Daoy (cell line): Measurements from ENCODE around the gene ZSWIM5. TPM values are rescaled to one million over a fixed set of nuclear protein-coding genes. Genes with fewer than 3 reads are reported as not detected.
A peak's percentile ranks its signal among the peaks of the same experiment; 100 is the strongest.
"Not testable (repeated sequence)": the region's sequence is repeated elsewhere in the genome, so short reads cannot be mapped to it uniquely, and the experiment has no call there.

Experiments
- DNase-seq: peaks from one replicate; pipeline ENCODE4 v3.0.0-alpha.2; 2015; ENCODE audit warnings: low read depth
- total RNA-seq: library from RNA; depleted of rRNA; stranded (reverse); fragments of >200 nt; shearing (Covaris generic); gene quantifications from 2 replicates; pipeline ENCODE4 v1.2.3, GENCODE V29; 2014

Gene ZSWIM5
- total RNA-seq, 1 experiment from 2014 or later, result 1.8 TPM

- DNase-seq, result no peak
Observed at GRCh38 chr1:45095450-45095849, 111.0 kb downstream of the ZSWIM5 start.

DNA sequence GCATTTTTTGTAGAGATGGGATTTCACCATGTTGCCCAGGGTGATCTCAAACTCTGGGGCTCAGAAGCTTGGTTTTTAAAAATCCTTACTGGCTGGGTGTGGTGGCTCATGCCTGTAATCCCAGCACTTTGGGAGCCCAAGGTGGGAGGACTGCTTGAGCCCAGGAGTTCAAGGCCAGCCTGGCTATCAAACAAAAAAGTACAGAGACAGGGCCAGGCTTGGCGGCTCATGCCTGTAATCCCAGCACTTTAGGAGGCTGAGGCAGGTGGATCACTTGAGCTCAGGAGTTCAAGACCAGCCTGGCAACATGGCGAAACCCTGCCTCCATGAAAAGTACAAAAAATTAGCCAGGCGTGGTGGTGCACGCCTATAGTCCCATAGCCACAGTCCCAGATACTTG is 112.0 kb downstream of the ZSWIM5 start:
- DNase-seq, result not testable (repeated sequence)

DNA sequence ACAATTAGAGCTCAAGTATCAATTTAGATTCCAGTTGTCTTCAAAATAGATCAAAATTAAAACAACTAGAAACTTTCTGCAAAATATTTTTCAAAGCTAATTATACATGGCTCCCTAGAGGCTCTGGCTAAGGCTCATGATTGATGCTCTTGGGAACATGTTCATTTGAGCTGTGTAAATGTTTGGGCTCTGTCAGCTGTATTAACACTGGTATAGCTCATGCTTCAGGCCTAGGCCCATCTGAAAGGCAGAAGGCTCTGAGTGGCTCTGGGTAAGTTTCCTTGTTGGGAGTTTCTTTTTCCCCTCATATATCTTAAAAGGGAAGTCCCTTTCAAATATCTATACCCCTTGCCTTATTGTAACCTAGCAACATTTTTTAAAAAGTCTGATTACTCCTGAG is 113.1 kb downstream of the ZSWIM5 start:
- DNase-seq, result no peak

- DNase-seq, result no peak
Observed at GRCh38 chr1:45089711-45090110, 116.7 kb downstream of the ZSWIM5 start.

DNA sequence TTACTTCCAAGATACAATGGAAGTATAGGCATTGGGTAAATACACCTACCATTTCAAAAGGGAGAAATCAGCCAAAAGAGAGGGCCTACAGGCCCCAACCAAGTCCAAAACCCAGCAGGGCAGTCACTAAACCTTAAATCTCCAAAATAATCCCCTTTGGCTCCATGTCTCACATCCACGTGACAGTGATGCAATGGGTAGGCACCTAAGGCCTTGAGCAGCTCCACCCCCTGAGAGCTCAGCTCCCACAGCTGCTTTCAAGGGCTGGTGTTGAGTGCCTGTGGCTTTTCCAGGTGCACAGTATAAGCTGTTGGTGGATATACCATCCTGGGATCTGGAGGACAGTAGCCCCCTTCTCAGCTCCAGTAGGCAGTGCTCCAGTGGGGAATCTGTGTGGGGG is 121.8 kb downstream of the ZSWIM5 start:
- no peak for DNase-seq

DNA sequence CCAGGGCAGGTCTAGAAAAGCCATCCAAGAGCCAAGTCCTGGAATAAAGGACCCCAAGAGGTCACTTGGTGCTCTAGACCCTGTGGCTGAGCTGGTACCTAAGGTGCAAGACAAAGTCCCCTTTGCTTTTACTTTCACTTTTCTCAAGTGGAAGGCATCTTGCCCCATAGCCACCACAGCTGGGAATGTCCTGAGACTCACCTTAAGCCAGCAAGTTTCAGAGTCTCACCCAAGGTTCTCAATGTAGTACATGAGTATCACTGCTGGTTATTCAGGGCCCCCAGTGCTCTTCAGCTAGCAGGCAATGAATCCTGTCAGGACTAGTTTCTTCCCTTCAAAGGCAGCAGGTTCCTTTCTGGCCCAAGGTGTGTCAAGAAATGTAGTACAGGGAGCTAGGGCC is 126.9 kb downstream of the ZSWIM5 start:
- DNase-seq, result no peak

GRCh38 chr1:45076959-45077358 is 129.4 kb downstream of the ZSWIM5 start:
- not testable (repeated sequence) for DNase-seq

GRCh38 chr1:45071567-45071966 is 134.8 kb downstream of the ZSWIM5 start:
- DNase-seq, result no peak

GRCh38 chr1:45067806-45068205 is 138.6 kb downstream of the ZSWIM5 start:
- no peak for DNase-seq

GRCh38 chr1:45065083-45065482 is 141.3 kb downstream of the ZSWIM5 start:
- no peak for DNase-seq

DNA sequence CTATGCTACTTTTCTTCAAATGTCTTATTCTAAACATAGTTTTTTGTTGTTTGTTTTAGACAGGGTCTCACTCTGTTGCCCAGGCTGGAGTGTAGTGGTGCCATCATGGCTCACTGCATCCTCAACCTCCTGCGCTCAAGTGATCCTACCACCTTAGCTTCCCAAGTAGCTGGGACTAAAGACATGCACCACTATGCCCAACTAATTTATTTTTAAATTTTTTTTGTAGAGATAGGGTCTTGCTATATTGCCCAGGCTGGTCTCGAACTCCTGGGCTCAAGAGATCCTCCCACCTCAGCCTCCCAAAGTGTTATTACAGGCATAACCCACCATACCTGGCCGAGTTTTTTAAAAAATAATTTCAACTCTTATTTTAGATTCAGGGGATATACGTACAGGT is 143.9 kb downstream of the ZSWIM5 start:
- DNase-seq, result not testable (repeated sequence)

DNA sequence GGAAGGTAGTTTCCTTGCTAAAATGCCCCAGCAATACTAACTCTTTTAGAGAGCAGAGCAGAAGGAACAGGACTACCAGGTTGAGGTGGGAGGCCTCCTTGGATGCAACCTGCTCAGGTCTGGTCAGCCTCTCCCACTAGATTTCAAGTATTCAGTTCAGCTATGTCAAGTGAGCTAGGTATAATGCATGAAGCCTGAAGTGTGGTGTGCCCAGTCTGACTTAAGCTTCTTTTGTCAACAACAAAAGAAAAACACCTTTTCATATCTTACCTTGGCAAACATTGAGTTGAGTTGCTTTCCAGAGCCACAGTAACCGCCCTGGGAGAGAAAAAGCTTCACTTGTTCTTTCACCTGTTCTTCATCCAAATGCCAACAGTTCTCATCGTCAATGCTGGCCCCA is 146.6 kb downstream of the ZSWIM5 start:
- no peak for DNase-seq

- no peak for DNase-seq
Observed at GRCh38 chr1:45057542-45057941, 148.9 kb downstream of the ZSWIM5 start.

- DNase-seq, result no peak
Observed at GRCh38 chr1:45051005-45051772, 155.2 kb downstream of the ZSWIM5 start.

- no peak for DNase-seq
Observed at GRCh38 chr1:45047032-45047431, 159.4 kb downstream of the ZSWIM5 start.

DNA sequence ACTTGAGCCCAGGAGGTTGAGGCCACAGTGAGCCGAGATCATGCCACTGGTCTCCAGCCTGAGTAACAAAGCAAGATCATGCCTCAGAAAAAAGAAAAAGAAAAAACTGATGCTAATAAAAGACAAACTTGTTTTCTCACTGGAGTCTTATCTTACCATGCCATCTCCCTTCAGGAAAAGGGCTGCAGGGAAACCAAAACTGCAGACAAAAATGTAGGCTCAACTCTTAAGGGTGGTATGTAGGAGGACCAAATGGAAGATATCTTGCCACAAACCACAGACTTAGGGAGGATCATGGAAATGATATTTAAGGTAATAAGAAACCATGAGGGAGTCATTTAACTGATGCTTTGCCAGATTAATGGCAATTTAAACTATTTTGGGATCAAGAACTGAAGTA is 161.5 kb downstream of the ZSWIM5 start:
- DNase-seq, result no peak

GRCh38 chr1:45043094-45043493 is 163.3 kb downstream of the ZSWIM5 start:
- DNase-seq, result no peak

DNA sequence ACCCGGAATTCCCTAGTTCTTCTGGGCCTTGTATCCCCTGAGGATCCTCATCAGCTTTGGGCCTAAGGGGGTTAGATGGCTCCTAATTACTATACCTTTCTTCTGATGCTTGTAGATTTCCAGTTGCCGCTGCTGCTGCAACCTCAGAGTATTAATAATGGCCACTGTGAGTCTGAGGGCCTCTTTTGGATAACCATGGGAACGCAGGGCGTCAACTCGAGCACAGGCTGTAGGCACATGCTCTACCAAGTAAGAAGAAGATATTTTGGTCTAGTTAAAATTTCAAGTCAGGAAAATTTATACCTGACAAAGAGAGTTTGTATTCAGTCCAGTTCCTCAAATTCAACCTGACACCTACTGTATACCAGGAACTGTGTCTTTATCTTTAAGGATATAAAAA is 166.1 kb downstream of the ZSWIM5 start:
- no peak for DNase-seq

DNA sequence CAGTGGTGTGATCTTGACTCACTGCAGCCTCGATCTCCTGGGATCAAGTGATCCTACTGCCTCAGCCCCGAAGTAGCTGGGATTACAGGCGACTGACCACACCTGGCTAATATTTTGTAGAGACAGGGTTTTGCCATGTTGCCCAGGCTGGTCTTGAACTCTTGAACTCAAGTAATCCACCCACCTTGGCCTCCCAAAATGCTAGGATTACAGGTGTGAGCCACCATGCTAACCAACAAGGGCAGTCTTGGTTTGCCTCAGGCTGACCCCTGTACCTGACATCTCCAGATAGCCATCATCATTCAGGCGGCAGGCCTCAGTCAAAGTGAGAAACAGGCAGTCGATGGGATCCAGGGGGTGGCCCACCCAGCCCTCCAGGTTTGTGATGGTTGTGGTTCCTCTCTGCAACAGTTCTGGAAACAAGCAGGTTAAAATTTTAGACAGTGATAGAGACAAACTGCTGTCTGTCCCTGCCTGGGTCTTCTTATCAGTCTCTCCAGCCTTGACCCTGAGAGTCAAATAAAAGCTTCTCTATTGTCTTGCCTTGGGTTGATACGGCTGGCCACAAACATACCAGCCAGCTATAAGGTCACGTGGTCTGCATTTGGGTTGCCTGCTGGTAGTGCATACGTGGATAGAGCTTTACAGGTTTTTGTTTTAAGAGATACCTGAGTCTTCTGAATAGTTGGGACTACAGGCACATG is 167.6 kb downstream of the ZSWIM5 start:
- DNase-seq, result no peak

- no peak for DNase-seq
Observed at GRCh38 chr1:45038240-45038639, 168.2 kb downstream of the ZSWIM5 start.

- peak; percentile 45 for DNase-seq
Observed at GRCh38 chr1:45037456-45037855, 168.9 kb downstream of the ZSWIM5 start.

- no peak for DNase-seq
Observed at GRCh38 chr1:45035631-45036301, 170.6 kb downstream of the ZSWIM5 start.

GRCh38 chr1:45033356-45033755 is 173.0 kb downstream of the ZSWIM5 start:
- DNase-seq, result no peak
